Measurements from ENCODE around the gene AGK.
"Not testable (repeated sequence)": the region's sequence is repeated elsewhere in the genome, so short reads cannot be mapped to it uniquely, and the experiment has no call there.

AGK gene

GRCh38 chr7:141679014-141679413 lies 127.8 kb downstream of the AGK start:
- Histone ChIP-seq H3K4me1 (ENCODE audit: control insufficient read depth, insufficient read depth, low read length) (peaks cover 7% of the 10 kb centered on the region), H3K27me3 (ENCODE audit: control insufficient read depth, insufficient read depth, low read length) (no peaks in the 10 kb centered on the region), H3K27ac (ENCODE audit: low read depth, low read length) (no peak overlapping the region), H3K4me3 (ENCODE audit: low read depth, low read length) (no peak overlapping the region), H3K9ac (ENCODE audit: low read length) (no peak overlapping the region), H3K9me3 (ENCODE audit: control insufficient read depth, insufficient read depth, low read depth, low read length) (no peaks in the 10 kb centered on the region), H3K36me3 (ENCODE audit: control insufficient read depth, insufficient read depth, low read length) (peaks cover 4% of the 10 kb centered on the region; the same call in 1 of the 2 replicates)

- no peaks in the 10 kb centered on the region for H3K9me3 ChIP-seq (ENCODE audit: control insufficient read depth, insufficient read depth, low read depth, low read length)
- no peaks in the 10 kb centered on the region for H3K27me3 ChIP-seq (ENCODE audit: control insufficient read depth, insufficient read depth, low read length)
- peaks cover 17% of the 10 kb centered on the region for H3K36me3 ChIP-seq (ENCODE audit: control insufficient read depth, insufficient read depth, low read length)
- no peak overlapping the region for H3K27ac ChIP-seq (ENCODE audit: low read depth, low read length)
- no peak overlapping the region for H3K4me3 ChIP-seq (ENCODE audit: low read depth, low read length)
- H3K4me1 ChIP-seq (ENCODE audit: control insufficient read depth, insufficient read depth, low read length), result no peaks in the 10 kb centered on the region
- no peak overlapping the region for H3K9ac ChIP-seq (ENCODE audit: low read length)
Measured at GRCh38 chr7:141685285-141686023, 134.2 kb downstream of the AGK start.

- Histone ChIP-seq H3K4me3 (ENCODE audit: low read depth, low read length) (no peak overlapping the region), H3K4me1 (ENCODE audit: control insufficient read depth, insufficient read depth, low read length) (peaks cover under 1% of the 10 kb centered on the region; the same call in 1 of the 2 replicates), H3K9ac (ENCODE audit: low read length) (no peak overlapping the region), H3K27ac (ENCODE audit: low read depth, low read length) (no peak overlapping the region), H3K27me3 (ENCODE audit: control insufficient read depth, insufficient read depth, low read length) (no peaks in the 10 kb centered on the region), H3K9me3 (ENCODE audit: control insufficient read depth, insufficient read depth, low read depth, low read length) (no peaks in the 10 kb centered on the region), H3K36me3 (ENCODE audit: control insufficient read depth, insufficient read depth, low read length) (peaks cover 17% of the 10 kb centered on the region)
Measured at GRCh38 chr7:141686074-141686473, 134.9 kb downstream of the AGK start.

GRCh38 chr7:141686670-141687069 lies 135.5 kb downstream of the AGK start:
- Histone ChIP-seq H3K9me3 (ENCODE audit: control insufficient read depth, insufficient read depth, low read depth, low read length) (no peaks in the 10 kb centered on the region), H3K27me3 (ENCODE audit: control insufficient read depth, insufficient read depth, low read length) (no peaks in the 10 kb centered on the region), H3K36me3 (ENCODE audit: control insufficient read depth, insufficient read depth, low read length) (peaks cover 15% of the 10 kb centered on the region), H3K9ac (ENCODE audit: low read length) (no peak overlapping the region), H3K4me1 (ENCODE audit: control insufficient read depth, insufficient read depth, low read length) (peaks cover 6% of the 10 kb centered on the region; the same call in 1 of the 2 replicates), H3K4me3 (ENCODE audit: low read depth, low read length) (no peak overlapping the region), H3K27ac (ENCODE audit: low read depth, low read length) (no peak overlapping the region)

- Histone ChIP-seq H3K4me1 (ENCODE audit: control insufficient read depth, insufficient read depth, low read length) (peaks cover 10% of the 10 kb centered on the region), H3K9me3 (ENCODE audit: control insufficient read depth, insufficient read depth, low read depth, low read length) (no peaks in the 10 kb centered on the region), H3K27ac (ENCODE audit: low read depth, low read length) (no peak overlapping the region), H3K9ac (ENCODE audit: low read length) (no peak overlapping the region), H3K36me3 (ENCODE audit: control insufficient read depth, insufficient read depth, low read length) (peaks cover 13% of the 10 kb centered on the region), H3K4me3 (ENCODE audit: low read depth, low read length) (no peak overlapping the region), H3K27me3 (ENCODE audit: control insufficient read depth, insufficient read depth, low read length) (no peaks in the 10 kb centered on the region)
Measured at GRCh38 chr7:141688043-141688442, 136.8 kb downstream of the AGK start.

GRCh38 chr7:141689072-141689825 lies 138.0 kb downstream of the AGK start:
- peaks cover 13% of the 10 kb centered on the region for H3K36me3 ChIP-seq (ENCODE audit: control insufficient read depth, insufficient read depth, low read length)
- not testable (repeated sequence) for H3K4me3 ChIP-seq (ENCODE audit: low read depth, low read length); H3K9me3 ChIP-seq (ENCODE audit: control insufficient read depth, insufficient read depth, low read depth, low read length); H3K27me3 ChIP-seq (ENCODE audit: control insufficient read depth, insufficient read depth, low read length); H3K4me1 ChIP-seq (ENCODE audit: control insufficient read depth, insufficient read depth, low read length); H3K27ac ChIP-seq (ENCODE audit: low read depth, low read length); H3K9ac ChIP-seq (ENCODE audit: low read length)

- no peaks in the 10 kb centered on the region for H3K36me3 ChIP-seq (ENCODE audit: control insufficient read depth, insufficient read depth, low read length)
- no peak overlapping the region for H3K9ac ChIP-seq (ENCODE audit: low read length)
- H3K9me3 ChIP-seq (ENCODE audit: control insufficient read depth, insufficient read depth, low read depth, low read length), result no peaks in the 10 kb centered on the region
- no peaks in the 10 kb centered on the region for H3K27me3 ChIP-seq (ENCODE audit: control insufficient read depth, insufficient read depth, low read length)
- peaks cover 10% of the 10 kb centered on the region for H3K4me1 ChIP-seq (ENCODE audit: control insufficient read depth, insufficient read depth, low read length)
- H3K4me3 ChIP-seq (ENCODE audit: low read depth, low read length), result no peak overlapping the region
- H3K27ac ChIP-seq (ENCODE audit: low read depth, low read length), result no peak overlapping the region
Measured at GRCh38 chr7:141691540-141691939, 140.3 kb downstream of the AGK start.

- Histone ChIP-seq H3K9me3 (ENCODE audit: control insufficient read depth, insufficient read depth, low read depth, low read length) (no peaks in the 10 kb centered on the region), H3K27me3 (ENCODE audit: control insufficient read depth, insufficient read depth, low read length) (no peaks in the 10 kb centered on the region), H3K36me3 (ENCODE audit: control insufficient read depth, insufficient read depth, low read length) (no peaks in the 10 kb centered on the region), H3K4me1 (ENCODE audit: control insufficient read depth, insufficient read depth, low read length) (peaks cover 10% of the 10 kb centered on the region), H3K4me3 (ENCODE audit: low read depth, low read length) (no peak overlapping the region), H3K27ac (ENCODE audit: low read depth, low read length) (no peak overlapping the region), H3K9ac (ENCODE audit: low read length) (no peak overlapping the region)
Measured at GRCh38 chr7:141691961-141692360, 140.8 kb downstream of the AGK start.

GRCh38 chr7:141693082-141693481 lies 141.9 kb downstream of the AGK start:
- Histone ChIP-seq H3K27ac (ENCODE audit: low read depth, low read length) (no peak overlapping the region), H3K9me3 (ENCODE audit: control insufficient read depth, insufficient read depth, low read depth, low read length) (no peaks in the 10 kb centered on the region)

DNA sequence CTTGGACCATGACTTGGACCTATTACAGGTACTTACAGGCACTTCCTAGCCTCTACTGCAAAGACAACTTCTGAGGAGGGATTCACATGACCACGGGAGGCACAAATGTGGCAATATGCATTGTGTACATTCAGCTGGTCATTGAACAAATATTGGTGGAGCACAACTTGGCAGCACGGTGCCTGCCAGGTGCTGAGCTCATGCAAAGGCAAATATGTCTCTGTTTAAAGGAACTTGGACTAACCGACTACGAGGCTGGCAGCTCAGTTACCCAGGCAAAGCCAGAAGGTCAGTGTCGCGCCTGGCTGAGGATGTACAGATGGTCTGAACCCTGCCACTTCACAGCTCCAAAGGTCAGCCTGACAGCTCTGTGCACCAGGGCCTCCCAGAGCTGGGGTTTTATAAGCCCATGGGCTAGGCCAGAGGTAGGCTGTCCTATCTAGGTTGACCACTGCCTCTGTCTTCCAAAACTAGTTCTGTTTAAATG lies 144.6 kb downstream of the AGK start:
- Histone ChIP-seq H3K9me3 (ENCODE audit: control insufficient read depth, insufficient read depth, low read depth, low read length) (no peaks in the 10 kb centered on the region), H3K9ac (ENCODE audit: low read length) (no peak overlapping the region), H3K4me1 (ENCODE audit: control insufficient read depth, insufficient read depth, low read length) (peaks cover 23% of the 10 kb centered on the region), H3K4me3 (ENCODE audit: low read depth, low read length) (no peak overlapping the region), H3K36me3 (ENCODE audit: control insufficient read depth, insufficient read depth, low read length) (no peaks in the 10 kb centered on the region), H3K27ac (ENCODE audit: low read depth, low read length) (no peak overlapping the region), H3K27me3 (ENCODE audit: control insufficient read depth, insufficient read depth, low read length) (no peaks in the 10 kb centered on the region)

More at GRCh38 chr7:141693082-141693481, 141.9 kb downstream of the AGK start:
- Histone ChIP-seq H3K36me3 (ENCODE audit: control insufficient read depth, insufficient read depth, low read length) (no peaks in the 10 kb centered on the region), H3K4me3 (ENCODE audit: low read depth, low read length) (no peak overlapping the region), H3K9ac (ENCODE audit: low read length) (no peak overlapping the region), H3K27me3 (ENCODE audit: control insufficient read depth, insufficient read depth, low read length) (no peaks in the 10 kb centered on the region), H3K4me1 (ENCODE audit: control insufficient read depth, insufficient read depth, low read length) (peaks cover 15% of the 10 kb centered on the region)

- H3K9me3 ChIP-seq (ENCODE audit: control insufficient read depth, insufficient read depth, low read depth, low read length), result no peaks in the 10 kb centered on the region
- peaks cover 21% of the 10 kb centered on the region for H3K4me1 ChIP-seq (ENCODE audit: control insufficient read depth, insufficient read depth, low read length)
- no peak overlapping the region for H3K9ac ChIP-seq (ENCODE audit: low read length)
Measured at GRCh38 chr7:141696348-141696747, 145.1 kb downstream of the AGK start.

More at GRCh38 chr7:141696348-141696747, 145.1 kb downstream of the AGK start:
- H3K27me3 ChIP-seq (ENCODE audit: control insufficient read depth, insufficient read depth, low read length), result no peaks in the 10 kb centered on the region
- H3K4me3 ChIP-seq (ENCODE audit: low read depth, low read length), result no peak overlapping the region
- H3K27ac ChIP-seq (ENCODE audit: low read depth, low read length), result no peak overlapping the region
- H3K36me3 ChIP-seq (ENCODE audit: control insufficient read depth, insufficient read depth, low read length), result no peaks in the 10 kb centered on the region
